IMR-90 (cell line): ENCODE measurements around the gene RAB37. TPM values are rescaled to one million over a fixed set of nuclear protein-coding genes. Genes with fewer than 3 reads are reported as not detected.

Experiments used
- ATAC-seq: fragments of 200-7000 bp; cut with Tn5 transposase; 2 replicates; pipeline ENCODE4 v1.9.1; 2020; ENCODE audit warnings: low read depth, mild to moderate bottlenecking, moderate library complexity
- BruUV-seq: library from RNA; stranded (reverse); fragments of 400-500 nt; replicated peaks from 2 replicates; lab custom pipeline; 2021; lab: Mats Ljungman, UMichigan
- CTCF ChIA-PET: fragments of 300-600 bp; formaldehyde crosslinking; extraction: SDS; loops from one replicate; lab custom pipeline; 2021; ENCODE audit warnings: antibody characterized with exemption; lab: Yijun Ruan, JAX
- POLR2A ChIA-PET: fragments of 300-600 bp; sonication (Branson Sonifier 250); formaldehyde crosslinking; loops from one replicate; lab custom pipeline; 2022; ENCODE audit warnings: antibody characterized with exemption; ENCODE audit not compliant: unreplicated experiment; lab: Charles Lee
- DNase-seq: peaks from one replicate; pipeline ENCODE4 v3.0.0; 2013
- H2AFZ ChIP-seq: replicated peaks from 2 replicates; pipeline ENCODE3; 2013; ENCODE audit warnings: low read length, mild to moderate bottlenecking; ENCODE audit not compliant: poor library complexity
- H2AK5ac ChIP-seq: 2 replicates; pipeline ENCODE4 v1.6.1; 2013; ENCODE audit warnings: low read depth, low read length, inconsistent platforms
- H2AK9ac ChIP-seq: replicated peaks from 2 replicates; pipeline ENCODE3; 2013; ENCODE audit warnings: mild to moderate bottlenecking, low read depth, low read length, moderate library complexity; ENCODE audit not compliant: poor library complexity
- H2BK120ac ChIP-seq: 2 replicates; pipeline ENCODE4 v1.6.1; 2013; ENCODE audit warnings: low read depth, low read length, inconsistent platforms
- H2BK15ac ChIP-seq: 3 replicates; pipeline ENCODE4 v1.6.1; 2013; ENCODE audit warnings: low read depth, low read length, inconsistent platforms
- H2BK20ac ChIP-seq: 2 replicates; pipeline ENCODE4 v1.6.1; 2013; ENCODE audit warnings: low read depth, mild to moderate bottlenecking, inconsistent platforms, low read length, moderate library complexity
- H2BK5ac ChIP-seq: 2 replicates; pipeline ENCODE4 v1.6.1; 2013; ENCODE audit warnings: mild to moderate bottlenecking, low read depth, low read length, inconsistent platforms; ENCODE audit not compliant: poor library complexity, severe bottlenecking
- H3K14ac ChIP-seq: replicated peaks from 2 replicates; pipeline ENCODE4 v1.6.1; 2013; ENCODE audit warnings: low read depth, low read length, inconsistent platforms
- H3K18ac ChIP-seq: 2 replicates; pipeline ENCODE4 v1.6.1; 2013; ENCODE audit warnings: low read depth, low read length, control low read depth
- H3K23ac ChIP-seq: 2 replicates; pipeline ENCODE4 v1.6.1; 2013; ENCODE audit warnings: low read depth, low read length, inconsistent platforms
- H3K27ac ChIP-seq: 2 replicates; pipeline ENCODE4 v1.5.1; 2013; ENCODE audit warnings: mild to moderate bottlenecking, control low read depth, low read length; ENCODE audit not compliant: insufficient read depth
- H3K27me3 ChIP-seq: 2 replicates; pipeline ENCODE4 v1.6.1; 2013; ENCODE audit warnings: low read length; ENCODE audit not compliant: control insufficient read depth, insufficient read depth
- H3K36me3 ChIP-seq: 2 replicates; pipeline ENCODE4 v1.6.1; 2013; ENCODE audit warnings: low read length, mixed read lengths; ENCODE audit not compliant: control insufficient read depth, insufficient read depth
- H3K4ac ChIP-seq: 2 replicates; pipeline ENCODE4 v1.6.1; 2013; ENCODE audit warnings: low read depth, low read length, inconsistent platforms
- H3K4me1 ChIP-seq: 2 replicates; pipeline ENCODE4 v1.6.1; 2013; ENCODE audit warnings: low read length, mixed read lengths; ENCODE audit not compliant: control insufficient read depth, insufficient read depth
- H3K4me2 ChIP-seq: 2 replicates; pipeline ENCODE4 v1.6.1; 2013; ENCODE audit warnings: low read depth, mild to moderate bottlenecking, control low read depth, low read length, moderate library complexity
- H3K4me3 ChIP-seq: 2 replicates; pipeline ENCODE4 v1.5.1; 2013; ENCODE audit warnings: low read depth, mild to moderate bottlenecking, control low read depth, low read length, moderate library complexity; ENCODE audit not compliant: insufficient read depth
- H3K56ac ChIP-seq: 2 replicates; pipeline ENCODE4 v1.6.1; 2013; ENCODE audit warnings: low read length, inconsistent platforms; ENCODE audit not compliant: insufficient read depth; ENCODE audit errors: extremely low read depth
- H3K79me1 ChIP-seq, 2 experiments: 2 replicates each; pipeline ENCODE4 v1.6.1; 2013; ENCODE audit warnings: low read length in 2 of 2, inconsistent platforms in 1 of 2, low read depth in 1 of 2
- H3K9ac ChIP-seq: 2 replicates; pipeline ENCODE4 v1.6.1; 2013; ENCODE audit warnings: low read depth, low read length, control low read depth
- H3K9me1 ChIP-seq: 2 replicates; pipeline ENCODE4 v1.6.1; 2013; ENCODE audit warnings: low read length, inconsistent platforms; ENCODE audit not compliant: insufficient read depth
- H3K9me3 ChIP-seq: 2 replicates; pipeline ENCODE4 v1.6.1; 2013; ENCODE audit warnings: low read length; ENCODE audit not compliant: control insufficient read depth, insufficient read depth
- H4K20me1 ChIP-seq: 2 replicates; pipeline ENCODE4 v1.6.1; 2013; ENCODE audit warnings: low read length, inconsistent platforms; ENCODE audit not compliant: insufficient read depth
- H4K5ac ChIP-seq: 2 replicates; pipeline ENCODE4 v1.6.1; 2013; ENCODE audit warnings: mild to moderate bottlenecking, low read depth, low read length, control low read depth
- H4K8ac ChIP-seq, 2 experiments: 2 replicates each; pipeline ENCODE4 v1.6.1; 2013; ENCODE audit warnings: low read depth in 2 of 2, low read length in 2 of 2, control low read depth in 1 of 2, inconsistent platforms in 1 of 2
- H4K91ac ChIP-seq: 2 replicates; pipeline ENCODE4 v1.6.1; 2013; ENCODE audit warnings: low read depth, low read length, inconsistent platforms; ENCODE audit not compliant: insufficient read depth
- MXI1 ChIP-seq: IDR thresholded peaks from 2 replicates; pipeline ENCODE4 v1.6.1; 2012; ENCODE audit warnings: low read depth, mild to moderate bottlenecking, low read length, moderate library complexity, borderline replicate concordance
- NFE2L2 ChIP-seq: fragments of 150-350 bp; IDR thresholded peaks from 2 replicates; pipeline ENCODE4 v1.6.1; 2016; ENCODE audit warnings: low read depth, mild to moderate bottlenecking, low read length
- RFX5 ChIP-seq: IDR thresholded peaks from 2 replicates; pipeline ENCODE4 v1.8.0; 2012; ENCODE audit warnings: low read depth, mild to moderate bottlenecking, low read length, moderate library complexity
- SMC3 ChIP-seq: fragments of 150-350 bp; IDR thresholded peaks from 2 replicates; pipeline ENCODE4 v1.6.1; 2016; ENCODE audit warnings: low read depth, mild to moderate bottlenecking, antibody characterized with exemption, low read length, moderate library complexity
- USF2 ChIP-seq: fragments of 150-350 bp; IDR thresholded peaks from 2 replicates; pipeline ENCODE4 v1.6.1; 2017; ENCODE audit warnings: mild to moderate bottlenecking, antibody characterized with exemption, low read length, low read depth
- WGBS, 2 experiments: methylation state at CpG; one replicate each; pipeline versions ENCODE4 v1.1.5 to v1.1.7; 2013; ENCODE audit warnings: missing lambda C conversion rate in 2 of 2; ENCODE audit not compliant: insufficient read length in 1 of 2; ENCODE audit errors: extremely low coverage in 2 of 2; 5-methylcytosine and 5-hydroxymethylcytosine counted together
- dilution Hi-C: fragments of 300-500 bp; cut with HindIII; formaldehyde crosslinking; loops from one replicate; pipeline ENCODE4 v1.14.3; 2018; ENCODE audit warnings: low sequenced_read_pairs; ENCODE audit not compliant: unreplicated experiment
- in situ Hi-C: fragments of 300-500 bp; cut with MboI; formaldehyde crosslinking; loops from 3 replicates; pipeline ENCODE4 v1.14.3; 2019; ENCODE audit warnings: low sequenced_read_pairs, inconsistent platforms, mixed read lengths
- intact Hi-C: fragments of 100-400 bp; cut with micrococcal nuclease; formaldehyde crosslinking; loops from 2 replicates; pipeline ENCODE4 v1.10.0; 2022
- polyA plus RNA-seq, 3 experiments: library from polyadenylated mRNA; depleted of rRNA; stranded (reverse); fragments of >200 nt; gene quantifications; 2 replicates each; pipeline ENCODE4 v1.2.3, GENCODE V29; 2012; ENCODE audit warnings: low replicate concordance in 1 of 3
- total RNA-seq: library from RNA; depleted of rRNA; stranded (reverse); fragments of >200 nt; gene quantifications from 2 replicates; pipeline ENCODE4 v1.2.3, GENCODE V29; 2012

RAB37 gene
- total and polyA plus RNA-seq, 2 of the 4 experiments (the other 2 are of a cell fraction), result 0.19 TPM; not detected in 1

GRCh38 chr17:74729866-74730265 lies 7.2 kb upstream of the RAB37 start:
- Histone ChIP-seq H3K23ac (no peak overlapping the region), H3K56ac (no peak overlapping the region), H2BK5ac (no peak overlapping the region), H4K91ac (no peak overlapping the region), H4K8ac (no peak overlapping the region), H4K20me1 (no peaks in the 10 kb centered on the region), H3K4me2 (no peak overlapping the region), H3K9me1 (no peaks in the 10 kb centered on the region), H2BK120ac (no peak overlapping the region), H2BK15ac (no peak overlapping the region), H3K4me3 (no peak overlapping the region), H2AK5ac (no peak overlapping the region), H3K14ac (no peak overlapping the region), H3K27ac (no peak overlapping the region), H2AFZ (peak overlapping the region; percentile 32), H3K4me1 (no peaks in the 10 kb centered on the region), H3K79me1 (no peaks in the 10 kb centered on the region), H3K36me3 (no peaks in the 10 kb centered on the region), H4K5ac (no peak overlapping the region), H2BK20ac (no peak overlapping the region), H3K18ac (no peak overlapping the region), H3K27me3 (peaks cover 3% of the 10 kb centered on the region; the same call in 1 of the 2 replicates), H3K9me3 (peaks cover 3% of the 10 kb centered on the region; the same call in 1 of the 2 replicates), H2AK9ac (no peak overlapping the region), H3K4ac (no peak overlapping the region), H3K9ac (no peak overlapping the region)
- ATAC-seq (no peak), DNase-seq (no peak)
- BruUV-seq, result no TSS peak
- CTCF ChIA-PET, result no interaction called here
- 51% methylated on average over 6 of the region's 15 CpGs; no CpG with 5 or more reads in 1 of the 2 experiments for WGBS, 2 experiments
- TF ChIP-seq RFX5, result no peak
- no peak for TF ChIP-seq USF2
- TF ChIP-seq NFE2L2, result no peak
- no peak for TF ChIP-seq MXI1
- no peak for TF ChIP-seq SMC3
- intact Hi-C loops, result no loop called here
- in situ Hi-C loops, result no loop called here
- dilution Hi-C loops, result no loop called here
- POLR2A ChIA-PET, result no interaction called here
